B cell (primary cell): ENCODE results near the gene SLIT3. TPM values are rescaled to one million over a fixed set of nuclear protein-coding genes. Genes with fewer than 3 reads are reported as not detected.

ENCODE experiments used
- ATAC-seq: fragments of 200-7000 bp; cut with Tn5 transposase; one replicate; pipeline ENCODE4 v1.10.0; 2021; ENCODE audit warnings: low read depth, mild to moderate bottlenecking, moderate number of reproducible peaks, moderate library complexity
- CTCF ChIA-PET: fragments of 350-600 bp; sonication (Branson Sonifier 250); formaldehyde crosslinking; loops from one replicate; lab custom pipeline; 2021; ENCODE audit warnings: antibody characterized with exemption, inconsistent platforms; lab: Charles Lee
- POLR2A ChIA-PET: fragments of 350-600 bp; sonication (Branson Sonifier 250); formaldehyde crosslinking; loops from one replicate; lab custom pipeline; 2021; ENCODE audit warnings: antibody characterized with exemption; lab: Charles Lee
- DNase-seq: peaks from one replicate; pipeline ENCODE4 v3.0.0; 2013
- H2AFZ ChIP-seq: 2 replicates; pipeline ENCODE4 v1.6.1; 2012; ENCODE audit warnings: mild to moderate bottlenecking, low read depth, low read length; ENCODE audit not compliant: insufficient read depth, poor library complexity, severe bottlenecking
- H3K27ac ChIP-seq, 2 donors: 1 replicate in 1 of 2; 2 replicates in 1 of 2; pipeline ENCODE4 v1.5.1; 2012 to 2013; ENCODE audit warnings: low read length in 2 of 2, mild to moderate bottlenecking in 2 of 2, moderate library complexity in 1 of 2
- H3K27me3 ChIP-seq, 4 experiments: fragments of 200-600 bp in 1 of 4; sonication (generic) in 1 of 4; replicated peaks in 1 of 4; 1 replicate in 2 of 4; 2 replicates in 2 of 4; pipeline versions ENCODE4 v1.6.1 to v1.7.0; 2013 to 2016; ENCODE audit warnings: low read length in 3 of 4, mild to moderate bottlenecking in 2 of 4, mixed read lengths in 1 of 4, moderate library complexity in 1 of 4; ENCODE audit not compliant: insufficient read depth in 4 of 4, control insufficient read depth in 3 of 4; ENCODE audit errors: control extremely low read depth in 1 of 4
- H3K36me3 ChIP-seq, 2 experiments: replicated peaks in 1 of 2; 1 replicate in 1 of 2; 2 replicates in 1 of 2; pipeline versions ENCODE4 v1.6.1 to v1.7.1; 2013; ENCODE audit warnings: low read length in 1 of 2; ENCODE audit not compliant: insufficient read depth in 2 of 2, control insufficient read depth in 1 of 2; ENCODE audit errors: control extremely low read depth in 1 of 2, extremely low read depth in 1 of 2
- H3K4me1 ChIP-seq, 2 donors: fragments of 200-600 bp in 1 of 2; sonication (generic) in 1 of 2; 1 replicate in 1 of 2; 2 replicates in 1 of 2; pipeline versions ENCODE4 v1.5.1 to v1.6.1; 2013 to 2017; ENCODE audit warnings: low read length in 2 of 2; ENCODE audit not compliant: control insufficient read depth in 2 of 2, insufficient read depth in 2 of 2
- H3K4me2 ChIP-seq: replicated peaks from 2 replicates; pipeline ENCODE3; 2012; ENCODE audit warnings: mild to moderate bottlenecking, low read depth, low read length; ENCODE audit not compliant: poor library complexity, severe bottlenecking
- H3K4me3 ChIP-seq, 5 experiments: fragments of 200-600 bp in 1 of 5; sonication (generic) in 1 of 5; 1 replicate in 3 of 5; 2 replicates in 2 of 5; pipeline versions ENCODE4 v1.5.1 to v1.7.0; 2011 to 2016; ENCODE audit warnings: low read length in 4 of 5, mild to moderate bottlenecking in 4 of 5, low read depth in 2 of 5, control low read depth in 1 of 5, moderate library complexity in 1 of 5; ENCODE audit not compliant: insufficient read depth in 1 of 5; ENCODE audit errors: control extremely low read depth in 1 of 5, extremely low read depth in 1 of 5
- H3K79me2 ChIP-seq: fragments of 200-600 bp; sonication (generic); one replicate; pipeline ENCODE4 v1.6.0; 2016; ENCODE audit warnings: low read length; ENCODE audit not compliant: control insufficient read depth, insufficient read depth
- H3K9ac ChIP-seq: fragments of 200-600 bp; sonication (generic); 2 replicates; pipeline ENCODE4 v1.6.1; 2017; ENCODE audit warnings: mild to moderate bottlenecking, low read length, moderate library complexity
- H3K9me3 ChIP-seq, 3 donors: one replicate each; pipeline versions ENCODE4 v1.6.1 to v1.7.1; 2013; ENCODE audit warnings: low read length in 2 of 3; ENCODE audit not compliant: control insufficient read depth in 2 of 3, insufficient read depth in 1 of 3; ENCODE audit errors: control extremely low read depth in 1 of 3
- H4K20me1 ChIP-seq: 2 replicates; pipeline ENCODE4 v1.6.0; 2012; ENCODE audit warnings: mild to moderate bottlenecking, low read length; ENCODE audit not compliant: insufficient read depth, control insufficient read depth, poor library complexity, severe bottlenecking
- H3K27ac Mint-ChIP-seq: one replicate; pipeline ENCODE4 v1.8.0; 2021; ENCODE audit warnings: mixed read lengths
- H3K27me3 Mint-ChIP-seq: one replicate; pipeline ENCODE4 v1.8.0; 2021; ENCODE audit warnings: mixed read lengths
- H3K4me1 Mint-ChIP-seq: one replicate; pipeline ENCODE4 v1.8.0; 2021; ENCODE audit warnings: mixed read lengths
- H3K4me3 Mint-ChIP-seq: one replicate; pipeline ENCODE4 v1.8.0; 2021; ENCODE audit warnings: mixed read lengths
- H3K9me3 Mint-ChIP-seq: one replicate; pipeline ENCODE4 v1.8.0; 2022; ENCODE audit warnings: mixed read lengths; ENCODE audit not compliant: insufficient read depth
- EZH2 ChIP-seq: IDR thresholded peaks from 2 replicates; pipeline ENCODE4 v1.6.1; 2012; ENCODE audit warnings: borderline replicate concordance, low read depth, mild to moderate bottlenecking, moderate library complexity, low read length; ENCODE audit not compliant: insufficient read depth, poor library complexity, severe bottlenecking
- WGBS: methylation state at CpG from one replicate; pipeline ENCODE4 v1.1.5; 2013; ENCODE audit warnings: missing lambda C conversion rate; ENCODE audit not compliant: insufficient coverage; 5-methylcytosine and 5-hydroxymethylcytosine counted together
- intact Hi-C: fragments of 100-400 bp; cut with micrococcal nuclease; formaldehyde crosslinking; loops from one replicate; pipeline ENCODE4 v1.10.0; 2022
- polyA plus RNA-seq: library from polyadenylated mRNA; depleted of rRNA; stranded (reverse); fragments of >200 nt; gene quantifications from 2 replicates; pipeline ENCODE4 v1.2.3, GENCODE V29; 2012
- total RNA-seq, 2 donors: library from RNA; stranded (reverse); fragments of 120-200 nt in 1 of 2; gene quantifications; 1 replicate in 1 of 2; 2 replicates in 1 of 2; pipeline versions ENCODE4 v1.2.3 to v1.2.4, GENCODE V29; 2013 to 2022
- TF ChIP-seq, protein P1 (sequence below): fragments of 200-600 bp; IDR thresholded peaks from one replicate; pipeline ENCODE4 v1.8.0; 2022; ENCODE audit warnings: antibody characterized with exemption, mild to moderate bottlenecking

SLIT3 gene
- total and polyA plus RNA-seq, 2 donors (not counting 1 experiment from before 2014, with no cell fraction given) = not detected

DNA sequence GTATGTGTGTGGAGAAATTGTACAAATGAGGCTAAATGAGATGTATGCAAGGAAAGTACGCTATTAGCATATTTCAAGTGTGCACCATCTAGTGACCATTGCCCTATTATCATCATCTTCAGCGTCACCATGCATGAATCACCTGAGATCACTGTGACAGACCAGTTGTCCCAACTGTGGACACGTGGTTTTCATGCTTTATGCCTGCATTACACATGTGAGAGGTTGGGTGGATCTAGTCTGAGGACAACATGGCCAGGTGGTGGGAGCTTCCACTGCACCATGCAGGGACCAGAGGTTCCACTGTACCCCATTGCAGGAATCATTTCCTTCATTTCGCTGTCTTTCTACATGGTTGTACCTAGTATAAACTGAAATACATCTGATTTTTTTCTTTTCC is 329.8 kb downstream of the SLIT3 start:
- Histone ChIP-seq H3K4me3 (no peak overlapping the region), H2AFZ (no peak overlapping the region), H3K4me1 (no peaks in the 10 kb centered on the region), H3K27ac (no peak overlapping the region), H3K9me3 (no peaks in the 10 kb centered on the region), H3K36me3 (no peaks in the 10 kb centered on the region), H3K9ac (no peak overlapping the region), H3K27me3 (peaks cover 0 to 3% (median 0%) of the 10 kb centered on the region in 4 experiments), H3K79me2 (no peaks in the 10 kb centered on the region), H4K20me1 (no peaks in the 10 kb centered on the region), H3K4me2 (no peak overlapping the region)
- Mint-ChIP-seq H3K9me3 (no peaks in the 10 kb centered on the region), H3K4me3 (no peak overlapping the region), H3K4me1 (no peaks in the 10 kb centered on the region), H3K27me3 (peaks cover 32% of the 10 kb centered on the region), H3K27ac (no peak overlapping the region)
- 86% methylated on average over 3 of the region's 4 CpGs for WGBS
- ATAC-seq (no peak), DNase-seq (no peak)
- TF ChIP-seq, protein P1, sequence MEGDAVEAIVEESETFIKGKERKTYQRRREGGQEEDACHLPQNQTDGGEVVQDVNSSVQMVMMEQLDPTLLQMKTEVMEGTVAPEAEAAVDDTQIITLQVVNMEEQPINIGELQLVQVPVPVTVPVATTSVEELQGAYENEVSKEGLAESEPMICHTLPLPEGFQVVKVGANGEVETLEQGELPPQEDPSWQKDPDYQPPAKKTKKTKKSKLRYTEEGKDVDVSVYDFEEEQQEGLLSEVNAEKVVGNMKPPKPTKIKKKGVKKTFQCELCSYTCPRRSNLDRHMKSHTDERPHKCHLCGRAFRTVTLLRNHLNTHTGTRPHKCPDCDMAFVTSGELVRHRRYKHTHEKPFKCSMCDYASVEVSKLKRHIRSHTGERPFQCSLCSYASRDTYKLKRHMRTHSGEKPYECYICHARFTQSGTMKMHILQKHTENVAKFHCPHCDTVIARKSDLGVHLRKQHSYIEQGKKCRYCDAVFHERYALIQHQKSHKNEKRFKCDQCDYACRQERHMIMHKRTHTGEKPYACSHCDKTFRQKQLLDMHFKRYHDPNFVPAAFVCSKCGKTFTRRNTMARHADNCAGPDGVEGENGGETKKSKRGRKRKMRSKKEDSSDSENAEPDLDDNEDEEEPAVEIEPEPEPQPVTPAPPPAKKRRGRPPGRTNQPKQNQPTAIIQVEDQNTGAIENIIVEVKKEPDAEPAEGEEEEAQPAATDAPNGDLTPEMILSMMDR = no peak
- TF ChIP-seq EZH2 = no peak
- CTCF ChIA-PET = interaction anchor here (1.8 kb wide), 1 partner anchor 16 kb away, joined by 4 read pairs; no protein-coding TSS in a partner anchor
- intact Hi-C loops = no loop called here
- POLR2A ChIA-PET = no interaction called here

DNA sequence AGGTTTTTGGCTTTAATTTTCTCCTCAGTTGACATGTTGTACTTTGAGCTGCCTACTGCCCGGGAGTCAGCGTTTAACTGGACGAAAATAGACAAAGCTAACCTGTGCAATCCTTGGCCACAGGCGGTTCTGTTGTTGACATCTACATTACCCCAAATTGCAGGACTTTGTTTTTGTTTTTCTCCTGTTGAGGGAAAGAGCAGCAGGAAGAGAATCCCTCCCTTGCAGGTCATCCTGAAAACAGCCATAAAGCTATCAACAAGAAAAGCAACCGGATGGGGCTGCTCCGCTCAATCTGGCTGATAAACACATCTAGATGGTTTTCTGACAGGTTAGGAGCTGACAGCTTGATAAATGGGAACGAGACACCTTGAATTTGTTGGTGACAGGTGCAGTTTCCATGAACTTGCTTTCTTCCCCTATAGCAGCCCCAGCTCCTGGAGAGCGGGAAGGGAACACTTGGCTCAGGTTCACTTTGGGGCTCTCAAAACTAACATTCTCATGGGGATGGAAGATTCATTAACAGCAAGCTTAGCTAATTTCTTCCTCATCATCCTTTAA is 331.5 kb downstream of the SLIT3 start:
- H2AFZ ChIP-seq = no peak overlapping the region
- no peak overlapping the region for H3K4me3 ChIP-seq
- H4K20me1 ChIP-seq = no peaks in the 10 kb centered on the region
- H3K27ac Mint-ChIP-seq = no peak overlapping the region
- H3K4me1 Mint-ChIP-seq = no peaks in the 10 kb centered on the region
- peaks cover 0 to 3% (median 0%) of the 10 kb centered on the region in 4 experiments for H3K27me3 ChIP-seq
- ChIA-PET POLR2A (no interaction called here), CTCF (no interaction called here)
- H3K9me3 ChIP-seq = no peaks in the 10 kb centered on the region
- peaks cover 22% of the 10 kb centered on the region for H3K27me3 Mint-ChIP-seq
- H3K9ac ChIP-seq = no peak overlapping the region
- no peaks in the 10 kb centered on the region for H3K79me2 ChIP-seq
- 67% methylated on average over 5 of the region's 8 CpGs for WGBS
- H3K4me3 Mint-ChIP-seq = no peak overlapping the region
- H3K4me2 ChIP-seq = no peak overlapping the region
- no peak for ATAC-seq
- no peaks in the 10 kb centered on the region for H3K9me3 Mint-ChIP-seq
- intact Hi-C loops = no loop called here
- H3K27ac ChIP-seq = no peak overlapping the region
- no peaks in the 10 kb centered on the region for H3K36me3 ChIP-seq
- no peaks in the 10 kb centered on the region for H3K4me1 ChIP-seq
- no peak for DNase-seq
- TF ChIP-seq, protein P1 = no peak
- TF ChIP-seq EZH2 = no peak
